Stimulated activated CD4-positive, alpha-beta T cell treated with anti-CD3 and anti-CD28 coated beads, TNF-alpha, amount 100 ng/mL, for 48 hours (primary cell): ENCODE results near the gene INPP5E.

ENCODE experiments used
- DNase-seq, 3 donors: peaks; one replicate each; pipeline ENCODE4 v3.0.0-alpha.2; 2020; ENCODE audit warnings: low read depth in 3 of 3

The INPP5E gene

GRCh38 chr9:136405481-136405880, 34.2 kb downstream of the INPP5E start:
- no peak for DNase-seq

GRCh38 chr9:136404801-136405136, 34.9 kb downstream of the INPP5E start:
- no peak for DNase-seq

GRCh38 chr9:136403915-136404800, 35.5 kb downstream of the INPP5E start:
- peak in 1 of 3 donors; percentile 26 for DNase-seq

- peak in 2 of 3 donors; percentile 56 to 72 for DNase-seq
These were observed 36.1 kb downstream of the INPP5E start for GRCh38 chr9:136403538-136403914.

- DNase-seq, result no peak
These were observed 37.6 kb downstream of the INPP5E start for GRCh38 chr9:136402067-136402466.

- DNase-seq, result no peak
These were observed 38.3 kb downstream of the INPP5E start for GRCh38 chr9:136401173-136401922.

GRCh38 chr9:136400038-136400834, 39.4 kb downstream of the INPP5E start, which contains the start of gene SNAPC4:
Gene SNAPC4 (minus strand): TSS chr9:136400170. CDS start chr9:136398428, 1,742 bp downstream.
- DNase-seq, result peak; percentile 75 to 80 (median 75)

GRCh38 chr9:136399176-136400037, 40.2 kb downstream of the INPP5E start:
- DNase-seq, result no peak

GRCh38 chr9:136398286-136398685, 41.4 kb downstream of the INPP5E start:
- no peak for DNase-seq

- no peak for DNase-seq
These were observed 42.0 kb downstream of the INPP5E start for GRCh38 chr9:136397643-136398042.

- DNase-seq, result no peak
These were observed 43.5 kb downstream of the INPP5E start for GRCh38 chr9:136396219-136396515.

GRCh38 chr9:136395345-136396218, 44.1 kb downstream of the INPP5E start:
- DNase-seq, result no peak

- no peak for DNase-seq
These were observed 44.7 kb downstream of the INPP5E start for GRCh38 chr9:136395020-136395340.

GRCh38 chr9:136394312-136395019, 45.2 kb downstream of the INPP5E start:
- no peak for DNase-seq

- no peak for DNase-seq
These were observed 46.1 kb downstream of the INPP5E start for GRCh38 chr9:136393531-136393930.

- DNase-seq, result no peak
These were observed 46.9 kb downstream of the INPP5E start for GRCh38 chr9:136392538-136393449.

- no peak for DNase-seq
These were observed 47.7 kb downstream of the INPP5E start for GRCh38 chr9:136391737-136392537.

GRCh38 chr9:136389396-136389795, 50.2 kb downstream of the INPP5E start:
- no peak for DNase-seq
